Neural progenitor cell (in vitro differentiated cells): Measurements from ENCODE around the gene MBP. TPM values are rescaled to one million over a fixed set of nuclear protein-coding genes. Genes with fewer than 3 reads are reported as not detected.

Experiments used
- DNase-seq: peaks from one replicate; pipeline ENCODE4 v3.0.0-alpha.2; 2016; ENCODE audit warnings: low spot score
- H2AFZ ChIP-seq: fragments of 200-600 bp; sonication (generic); replicated peaks from 2 replicates; pipeline ENCODE4 v1.6.1; 2016; ENCODE audit warnings: antibody characterized with exemption
- H3F3A ChIP-seq: fragments of 200-600 bp; sonication (generic); 2 replicates; pipeline ENCODE4 v1.6.1; 2016; ENCODE audit warnings: antibody characterized with exemption, low read depth
- H3K27ac ChIP-seq: fragments of 200-600 bp; sonication (generic); 2 replicates; pipeline ENCODE4 v1.5.1; 2016; ENCODE audit warnings: mild to moderate bottlenecking
- H3K27me3 ChIP-seq: fragments of 200-600 bp; sonication (generic); 2 replicates; pipeline ENCODE4 v1.6.1; 2016; ENCODE audit warnings: mild to moderate bottlenecking, moderate library complexity
- H3K36me3 ChIP-seq: fragments of 200-600 bp; sonication (generic); 2 replicates; pipeline ENCODE4 v1.5.1; 2016
- H3K4me1 ChIP-seq: fragments of 200-600 bp; sonication (generic); 2 replicates; pipeline ENCODE4 v1.6.1; 2016; ENCODE audit warnings: mixed run types
- H3K4me2 ChIP-seq: fragments of 200-600 bp; sonication (generic); 2 replicates; pipeline ENCODE4 v1.6.1; 2016
- H3K4me3 ChIP-seq: fragments of 200-600 bp; sonication (generic); 2 replicates; pipeline ENCODE4 v1.5.1; 2016
- H3K79me2 ChIP-seq: fragments of 200-600 bp; sonication (generic); 2 replicates; pipeline ENCODE4 v1.6.1; 2016; ENCODE audit warnings: low read depth
- H3K9ac ChIP-seq: fragments of 200-600 bp; sonication (generic); 2 replicates; pipeline ENCODE4 v1.6.1; 2016
- H3K9me3 ChIP-seq: fragments of 200-600 bp; sonication (generic); 2 replicates; pipeline ENCODE4 v1.5.1; 2016; ENCODE audit warnings: low read depth
- H4K20me1 ChIP-seq: fragments of 200-600 bp; sonication (generic); 2 replicates; pipeline ENCODE4 v1.6.1; 2016; ENCODE audit warnings: low read depth
- H3K27ac Mint-ChIP-seq: 3 replicates; pipeline ENCODE4 v1.8.0; 2021; ENCODE audit warnings: mixed read lengths
- H3K27me3 Mint-ChIP-seq: 2 replicates; pipeline ENCODE4 v1.8.0; 2022; ENCODE audit warnings: low read depth, mild to moderate bottlenecking, inconsistent platforms, moderate library complexity, mixed read lengths; ENCODE audit not compliant: insufficient read depth
- H3K36me3 Mint-ChIP-seq: 3 replicates; pipeline ENCODE4 v1.8.0; 2021; ENCODE audit warnings: mixed read lengths
- H3K4me1 Mint-ChIP-seq: 3 replicates; pipeline ENCODE4 v1.8.0; 2021; ENCODE audit warnings: mixed read lengths
- H3K4me3 Mint-ChIP-seq: 3 replicates; pipeline ENCODE4 v1.8.0; 2021; ENCODE audit warnings: mild to moderate bottlenecking, moderate library complexity, mixed read lengths
- H3K9me3 Mint-ChIP-seq: 3 replicates; pipeline ENCODE4 v1.8.0; 2020; ENCODE audit warnings: mixed read lengths
- EZH2 ChIP-seq: fragments of 200-600 bp; sonication (generic); IDR thresholded peaks from 2 replicates; pipeline ENCODE4 v1.6.1; 2017; ENCODE audit warnings: antibody characterized with exemption, mild to moderate bottlenecking, moderate library complexity
- EZH2phosphoT487 ChIP-seq: fragments of 200-600 bp; sonication (generic); IDR thresholded peaks from 2 replicates; pipeline ENCODE4 v1.6.1; 2017; ENCODE audit warnings: antibody characterized with exemption
- total RNA-seq: library from RNA; depleted of rRNA; stranded (reverse); fragments of >200 nt; gene quantifications from 2 replicates; pipeline ENCODE4 v1.2.3, GENCODE V29; 2015; ENCODE audit warnings: low replicate concordance
- TF ChIP-seq, protein P1 (sequence below): fragments of 200-600 bp; sonication (generic); IDR thresholded peaks from 2 replicates; pipeline ENCODE4 v1.5.1; 2017; ENCODE audit warnings: antibody characterized with exemption, mild to moderate bottlenecking

Gene MBP
- total RNA-seq, 1 donor from 2014 or later, result 0.64 TPM

DNA sequence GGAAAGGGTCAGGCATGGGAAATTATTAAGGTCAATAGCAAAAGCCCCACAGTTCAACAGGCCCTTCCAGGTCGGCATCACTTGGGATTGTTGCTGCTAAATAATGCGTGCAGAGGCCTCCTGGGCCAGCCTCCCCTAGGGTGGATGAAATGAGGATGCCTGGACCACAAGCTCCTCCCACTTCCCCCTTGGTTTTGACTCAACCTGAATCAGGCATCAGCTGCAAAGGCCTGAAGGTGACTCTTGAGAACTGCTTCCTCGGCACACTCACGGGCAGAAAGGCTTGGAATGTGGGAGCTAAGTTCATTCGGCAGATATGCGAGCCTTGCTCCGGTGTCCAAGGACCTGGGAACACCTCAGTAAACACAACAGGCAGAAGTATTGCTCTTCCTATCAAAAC is 69.3 kb downstream of the MBP start:
- H3K27ac Mint-ChIP-seq, result no peak overlapping the region
- no peaks in the 10 kb centered on the region for H3K36me3 Mint-ChIP-seq
- Histone ChIP-seq H3K4me1 (peaks cover 3% of the 10 kb centered on the region), H3F3A (peaks cover 1% of the 10 kb centered on the region), H4K20me1 (no peaks in the 10 kb centered on the region), H3K9me3 (no peaks in the 10 kb centered on the region), H3K27ac (no peak overlapping the region), H3K79me2 (no peaks in the 10 kb centered on the region), H3K4me3 (no peak overlapping the region), H3K36me3 (no peaks in the 10 kb centered on the region), H3K9ac (no peak overlapping the region), H3K4me2 (no peak overlapping the region), H3K27me3 (peaks cover 6% of the 10 kb centered on the region), H2AFZ (no peak overlapping the region)
- DNase-seq, result no peak
- no peak overlapping the region for H3K4me3 Mint-ChIP-seq
- H3K4me1 Mint-ChIP-seq, result peaks cover 14% of the 10 kb centered on the region
- no peak for TF ChIP-seq EZH2phosphoT487
- TF ChIP-seq, protein P1, sequence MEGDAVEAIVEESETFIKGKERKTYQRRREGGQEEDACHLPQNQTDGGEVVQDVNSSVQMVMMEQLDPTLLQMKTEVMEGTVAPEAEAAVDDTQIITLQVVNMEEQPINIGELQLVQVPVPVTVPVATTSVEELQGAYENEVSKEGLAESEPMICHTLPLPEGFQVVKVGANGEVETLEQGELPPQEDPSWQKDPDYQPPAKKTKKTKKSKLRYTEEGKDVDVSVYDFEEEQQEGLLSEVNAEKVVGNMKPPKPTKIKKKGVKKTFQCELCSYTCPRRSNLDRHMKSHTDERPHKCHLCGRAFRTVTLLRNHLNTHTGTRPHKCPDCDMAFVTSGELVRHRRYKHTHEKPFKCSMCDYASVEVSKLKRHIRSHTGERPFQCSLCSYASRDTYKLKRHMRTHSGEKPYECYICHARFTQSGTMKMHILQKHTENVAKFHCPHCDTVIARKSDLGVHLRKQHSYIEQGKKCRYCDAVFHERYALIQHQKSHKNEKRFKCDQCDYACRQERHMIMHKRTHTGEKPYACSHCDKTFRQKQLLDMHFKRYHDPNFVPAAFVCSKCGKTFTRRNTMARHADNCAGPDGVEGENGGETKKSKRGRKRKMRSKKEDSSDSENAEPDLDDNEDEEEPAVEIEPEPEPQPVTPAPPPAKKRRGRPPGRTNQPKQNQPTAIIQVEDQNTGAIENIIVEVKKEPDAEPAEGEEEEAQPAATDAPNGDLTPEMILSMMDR, result no peak
- no peak for TF ChIP-seq EZH2
- H3K9me3 Mint-ChIP-seq, result no peaks in the 10 kb centered on the region
- H3K27me3 Mint-ChIP-seq, result no peaks in the 10 kb centered on the region

DNA sequence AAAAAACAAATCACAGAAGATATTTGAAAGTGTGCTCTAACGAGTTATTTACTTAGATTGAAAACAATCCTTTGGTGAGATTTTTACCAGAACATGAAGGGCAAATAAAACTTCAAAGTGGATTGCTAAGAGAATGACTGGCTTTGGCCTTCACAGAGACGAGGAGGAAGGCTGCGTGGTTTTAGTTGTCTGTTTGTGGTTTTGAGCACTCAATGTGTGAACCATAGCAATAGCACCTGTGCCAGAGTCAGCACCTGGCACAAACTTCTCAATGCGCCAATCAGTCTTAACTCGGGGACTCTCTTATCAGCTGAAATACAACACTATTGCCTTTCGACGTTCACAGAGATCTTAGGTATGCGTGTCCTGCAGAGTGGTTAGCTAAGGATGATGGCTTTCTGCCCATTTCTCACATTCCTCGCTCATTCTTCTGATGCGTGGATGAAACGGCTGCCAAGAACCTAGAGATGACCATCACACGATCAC is 70.0 kb downstream of the MBP start:
- H3K9me3 ChIP-seq, result no peaks in the 10 kb centered on the region
- H3K4me3 ChIP-seq, result no peak overlapping the region
- no peaks in the 10 kb centered on the region for H3K36me3 ChIP-seq
- no peaks in the 10 kb centered on the region for H3K4me1 ChIP-seq
- TF ChIP-seq EZH2 (no peak), EZH2phosphoT487 (no peak)
- TF ChIP-seq, protein P1, result no peak
- no peak overlapping the region for H3K27ac Mint-ChIP-seq
- no peak overlapping the region for H3K9ac ChIP-seq
- no peaks in the 10 kb centered on the region for H3F3A ChIP-seq
- H3K27ac ChIP-seq, result no peak overlapping the region
- H3K79me2 ChIP-seq, result no peaks in the 10 kb centered on the region
- no peak for DNase-seq
- H3K27me3 Mint-ChIP-seq, result no peaks in the 10 kb centered on the region
- H2AFZ ChIP-seq, result no peak overlapping the region
- H4K20me1 ChIP-seq, result no peaks in the 10 kb centered on the region
- no peak overlapping the region for H3K4me2 ChIP-seq
- H3K27me3 ChIP-seq, result peaks cover 8% of the 10 kb centered on the region
- H3K4me3 Mint-ChIP-seq, result no peak overlapping the region
- peaks cover 7% of the 10 kb centered on the region for H3K4me1 Mint-ChIP-seq
- H3K9me3 Mint-ChIP-seq, result no peaks in the 10 kb centered on the region
- no peaks in the 10 kb centered on the region for H3K36me3 Mint-ChIP-seq

DNA sequence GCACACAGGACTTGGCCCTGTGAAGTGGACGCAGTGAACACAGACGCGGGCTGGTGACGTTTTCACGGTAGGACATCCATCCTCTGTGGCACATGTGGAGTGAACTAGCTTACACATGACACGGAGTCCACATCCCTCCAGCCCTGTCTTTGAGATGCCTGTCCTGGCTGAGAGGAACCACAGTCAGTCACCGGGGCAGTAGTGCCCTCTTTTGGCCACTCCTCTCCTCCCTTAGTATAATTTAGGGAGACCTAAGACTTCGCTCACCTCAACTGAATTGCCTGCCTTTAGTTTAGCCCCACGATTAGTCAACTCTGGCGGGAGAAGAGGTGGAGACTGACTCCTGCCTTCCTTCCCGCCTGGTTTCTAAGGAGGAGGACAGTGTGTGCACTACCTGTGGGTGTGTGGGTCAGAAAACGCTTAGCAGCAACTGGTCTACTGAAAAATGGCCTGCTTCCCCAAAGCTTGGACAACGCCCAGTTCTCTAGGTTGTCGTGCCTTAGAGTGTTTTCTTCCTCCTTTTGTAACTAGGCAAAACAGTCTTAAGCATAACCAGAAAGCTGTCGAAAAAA is 70.6 kb downstream of the MBP start:
- H3K4me3 Mint-ChIP-seq, result no peak overlapping the region

More for the DNA sequence above, 70.6 kb downstream of the MBP start:
- Histone ChIP-seq H2AFZ (no peak overlapping the region), H3K27me3 (peaks cover 13% of the 10 kb centered on the region), H3K4me1 (no peaks in the 10 kb centered on the region), H3K9me3 (no peaks in the 10 kb centered on the region), H3K36me3 (no peaks in the 10 kb centered on the region), H3K27ac (no peak overlapping the region), H3K79me2 (no peaks in the 10 kb centered on the region), H3K4me2 (no peak overlapping the region), H3F3A (no peaks in the 10 kb centered on the region), H3K4me3 (no peak overlapping the region), H4K20me1 (no peaks in the 10 kb centered on the region), H3K9ac (no peak overlapping the region)
- H3K4me1 Mint-ChIP-seq, result peaks cover 8% of the 10 kb centered on the region
- H3K27ac Mint-ChIP-seq, result no peak overlapping the region
- H3K27me3 Mint-ChIP-seq, result no peaks in the 10 kb centered on the region
- DNase-seq, result peak; percentile 57
- H3K9me3 Mint-ChIP-seq, result no peaks in the 10 kb centered on the region
- no peak for TF ChIP-seq EZH2phosphoT487
- TF ChIP-seq, protein P1, result peak; percentile 59
- no peaks in the 10 kb centered on the region for H3K36me3 Mint-ChIP-seq
